Measurements from ENCODE around the gene LY6G6C. TPM values are rescaled to one million over a fixed set of nuclear protein-coding genes. Genes with fewer than 3 reads are reported as not detected.

LY6G6C gene
- total and polyA plus RNA-seq, 2 of the 13 experiments (the other 11 are each of a cell fraction or from before 2014, with no cell fraction given), result 0.15 TPM; not detected in 1

DNA sequence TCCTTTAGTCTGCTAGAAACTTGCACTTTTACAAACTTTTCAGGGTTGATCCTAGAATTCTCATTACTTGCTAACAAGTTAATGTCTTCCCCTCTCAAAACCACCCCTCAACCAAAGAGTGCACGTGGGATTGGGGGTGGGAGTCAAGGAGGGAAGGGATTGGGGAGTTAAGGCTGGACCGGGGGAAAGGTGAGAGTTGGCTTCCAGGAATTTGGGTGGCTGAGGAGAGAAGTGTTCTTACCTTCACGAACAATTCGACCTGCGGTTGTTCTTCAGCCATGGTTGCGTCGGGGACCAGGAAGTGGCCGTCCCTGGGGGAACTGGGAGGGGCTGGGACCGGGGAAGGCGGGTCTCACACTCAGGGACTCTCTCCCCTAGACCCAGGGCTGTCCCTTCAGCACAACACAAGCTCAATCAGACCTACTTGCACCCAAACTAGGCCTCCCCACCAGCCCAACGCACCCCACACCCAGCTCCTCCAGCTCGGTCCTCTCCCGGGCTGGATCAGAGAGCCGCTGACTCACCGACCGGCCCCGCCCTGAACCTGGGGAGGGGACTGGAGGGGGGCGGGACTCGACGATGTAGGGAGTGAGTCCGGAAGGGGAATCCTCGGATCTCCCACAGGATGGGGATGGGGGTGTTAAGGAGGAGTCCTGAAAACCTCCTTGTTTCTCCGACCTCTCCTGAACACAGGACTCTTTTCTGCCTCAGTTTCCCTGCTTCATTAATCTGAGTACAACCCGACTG, 14.6 kb upstream of the LY6G6C start, which contains the start of gene CLIC1 (continued):
- TF ChIP-seq ZBTB33 (CRISPR knock-in tag; IDR thresholded peaks at IDR 0.05) (peak; percentile 33; the same call in 1 of the 2 replicates), ZNF614 (CRISPR knock-in tag; IDR thresholded peaks at IDR 0.05; ENCODE audit: borderline replicate concordance) (peak; percentile 92; the same call in 1 of the 2 replicates), TEAD2 (CRISPR knock-in tag; IDR thresholded peaks at IDR 0.05) (no peak), GTF3A (CRISPR knock-in tag; conservative IDR thresholded peaks at IDR 0.05) (no peak; the same call in none of the 2 replicates), ZNF670 (CRISPR knock-in tag; IDR thresholded peaks at IDR 0.05; ENCODE audit: borderline replicate concordance) (no peak), ARID2 (CRISPR knock-in tag; IDR thresholded peaks at IDR 0.05; ENCODE audit: borderline replicate concordance) (peak; percentile 16; the same call in 1 of the 2 replicates), BATF2 (CRISPR knock-in tag; IDR thresholded peaks at IDR 0.05) (no peak), ZNF292 (CRISPR knock-in tag; IDR thresholded peaks at IDR 0.05; ENCODE audit: borderline replicate concordance, low read depth) (no peak; the same call in 1 of the 2 replicates), GATAD2A (CRISPR knock-in tag; IDR thresholded peaks at IDR 0.05) (peak; percentile 73), ZNF768 (CRISPR knock-in tag; IDR thresholded peaks at IDR 0.05) (peak; percentile 73), CEBPZ (IDR thresholded peaks at IDR 0.05; ENCODE audit: low read length) (no peak), IKZF5 (CRISPR knock-in tag; IDR thresholded peaks at IDR 0.05) (peak; percentile 94), PAX8 (CRISPR knock-in tag; IDR thresholded peaks at IDR 0.05; ENCODE audit: borderline replicate concordance) (no peak), RELA (CRISPR knock-in tag; IDR thresholded peaks at IDR 0.05) (no peak), JUNB (CRISPR knock-in tag; IDR thresholded peaks at IDR 0.05; ENCODE audit: borderline replicate concordance) (peak; percentile 12; the same call in 1 of the 2 replicates), SP140L (CRISPR knock-in tag; IDR thresholded peaks at IDR 0.05; ENCODE audit: borderline replicate concordance) (no peak), MAFK (conservative IDR thresholded peaks at IDR 0.05 in 1 of 2, IDR thresholded peaks at IDR 0.05 in 1 of 2; ENCODE audit: low read length in 2 of 2) (no peak)
- TF ChIP-seq, protein P1, sequence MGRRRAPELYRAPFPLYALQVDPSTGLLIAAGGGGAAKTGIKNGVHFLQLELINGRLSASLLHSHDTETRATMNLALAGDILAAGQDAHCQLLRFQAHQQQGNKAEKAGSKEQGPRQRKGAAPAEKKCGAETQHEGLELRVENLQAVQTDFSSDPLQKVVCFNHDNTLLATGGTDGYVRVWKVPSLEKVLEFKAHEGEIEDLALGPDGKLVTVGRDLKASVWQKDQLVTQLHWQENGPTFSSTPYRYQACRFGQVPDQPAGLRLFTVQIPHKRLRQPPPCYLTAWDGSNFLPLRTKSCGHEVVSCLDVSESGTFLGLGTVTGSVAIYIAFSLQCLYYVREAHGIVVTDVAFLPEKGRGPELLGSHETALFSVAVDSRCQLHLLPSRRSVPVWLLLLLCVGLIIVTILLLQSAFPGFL (CRISPR knock-in tag; IDR thresholded peaks at IDR 0.05), result no peak
- TF ChIP-seq, protein P2, sequence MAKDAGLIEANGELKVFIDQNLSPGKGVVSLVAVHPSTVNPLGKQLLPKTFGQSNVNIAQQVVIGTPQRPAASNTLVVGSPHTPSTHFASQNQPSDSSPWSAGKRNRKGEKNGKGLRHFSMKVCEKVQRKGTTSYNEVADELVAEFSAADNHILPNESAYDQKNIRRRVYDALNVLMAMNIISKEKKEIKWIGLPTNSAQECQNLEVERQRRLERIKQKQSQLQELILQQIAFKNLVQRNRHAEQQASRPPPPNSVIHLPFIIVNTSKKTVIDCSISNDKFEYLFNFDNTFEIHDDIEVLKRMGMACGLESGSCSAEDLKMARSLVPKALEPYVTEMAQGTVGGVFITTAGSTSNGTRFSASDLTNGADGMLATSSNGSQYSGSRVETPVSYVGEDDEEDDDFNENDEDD (CRISPR knock-in tag; IDR thresholded peaks at IDR 0.05; ENCODE audit: borderline replicate concordance), result peak; percentile 41; the same call in 1 of the 2 replicates

All from HepG2 (cell line).